Smooth muscle cell (in vitro differentiated cells): ENCODE data around the gene NPM1. TPM values are rescaled to one million over a fixed set of nuclear protein-coding genes. Genes with fewer than 3 reads are reported as not detected.

Experiments
- DNase-seq: peaks from one replicate; lab custom pipeline; 2025; ENCODE audit not compliant: unreplicated experiment; lab: John Stamatoyannopoulos, UW
- H2AFZ ChIP-seq: fragments of 200-600 bp; sonication (generic); 2 replicates; pipeline ENCODE4 v1.6.0; 2016; ENCODE audit warnings: antibody characterized with exemption, low read depth, mild to moderate bottlenecking
- H3F3A ChIP-seq: fragments of 200-600 bp; sonication (generic); 2 replicates; pipeline ENCODE4 v1.6.0; 2017; ENCODE audit warnings: antibody characterized with exemption, low read depth
- H3K27ac ChIP-seq: fragments of 200-600 bp; sonication (generic); 2 replicates; pipeline ENCODE4 v1.5.1; 2016; ENCODE audit warnings: low read depth, mild to moderate bottlenecking
- H3K27me3 ChIP-seq: fragments of 200-600 bp; sonication (generic); 2 replicates; pipeline ENCODE4 v1.6.1; 2016; ENCODE audit warnings: low read depth, mild to moderate bottlenecking
- H3K36me3 ChIP-seq: fragments of 200-600 bp; sonication (generic); 2 replicates; pipeline ENCODE4 v1.5.1; 2016; ENCODE audit warnings: low read depth
- H3K4me1 ChIP-seq: fragments of 200-600 bp; sonication (generic); 2 replicates; pipeline ENCODE4 v1.5.1; 2016; ENCODE audit warnings: low read depth
- H3K4me2 ChIP-seq: fragments of 200-600 bp; sonication (generic); 2 replicates; pipeline ENCODE4 v1.6.0; 2016; ENCODE audit warnings: mild to moderate bottlenecking
- H3K4me3 ChIP-seq: fragments of 200-600 bp; sonication (generic); 2 replicates; pipeline ENCODE4 v1.5.1; 2016; ENCODE audit warnings: mild to moderate bottlenecking
- H3K79me2 ChIP-seq: fragments of 200-600 bp; sonication (generic); 2 replicates; pipeline ENCODE4 v1.6.0; 2016; ENCODE audit warnings: low read depth, mild to moderate bottlenecking
- H3K9ac ChIP-seq: fragments of 200-600 bp; sonication (generic); 2 replicates; pipeline ENCODE4 v1.6.0; 2016; ENCODE audit warnings: low read depth
- H3K9me3 ChIP-seq: fragments of 200-600 bp; sonication (generic); replicated peaks from 2 replicates; pipeline ENCODE4 v1.5.1; 2016; ENCODE audit warnings: low read depth
- H4K20me1 ChIP-seq: fragments of 200-600 bp; sonication (generic); 2 replicates; pipeline ENCODE4 v1.6.0; 2016; ENCODE audit warnings: low read depth
- CTCF ChIP-seq: fragments of 200-600 bp; sonication (generic); IDR thresholded peaks from 2 replicates; pipeline ENCODE4 v1.5.1; 2017; ENCODE audit warnings: borderline replicate concordance, mild to moderate bottlenecking, antibody characterized with exemption; ENCODE audit not compliant: insufficient read depth, poor library complexity, severe bottlenecking
- WGBS: methylation state at CpG from one replicate; pipeline ENCODE4 v1.1.7; 2016; ENCODE audit warnings: low lambda C conversion rate; 5-methylcytosine and 5-hydroxymethylcytosine counted together
- polyA plus RNA-seq: library from polyadenylated mRNA; unstranded; fragments of >200 nt; fragmentation: Nextera tagmentation; extraction: Ambion mirVana; gene quantifications from 2 replicates; pipeline ENCODE4 v1.2.1, GENCODE V29; 2016
- total RNA-seq: library from RNA; depleted of rRNA; stranded (reverse); fragments of >200 nt; gene quantifications from 2 replicates; pipeline ENCODE4 v1.2.3, GENCODE V29; 2014

The NPM1 gene
- total and polyA plus RNA-seq, 2 experiments from 2014 or later, result 330 to 2,459 TPM

DNA sequence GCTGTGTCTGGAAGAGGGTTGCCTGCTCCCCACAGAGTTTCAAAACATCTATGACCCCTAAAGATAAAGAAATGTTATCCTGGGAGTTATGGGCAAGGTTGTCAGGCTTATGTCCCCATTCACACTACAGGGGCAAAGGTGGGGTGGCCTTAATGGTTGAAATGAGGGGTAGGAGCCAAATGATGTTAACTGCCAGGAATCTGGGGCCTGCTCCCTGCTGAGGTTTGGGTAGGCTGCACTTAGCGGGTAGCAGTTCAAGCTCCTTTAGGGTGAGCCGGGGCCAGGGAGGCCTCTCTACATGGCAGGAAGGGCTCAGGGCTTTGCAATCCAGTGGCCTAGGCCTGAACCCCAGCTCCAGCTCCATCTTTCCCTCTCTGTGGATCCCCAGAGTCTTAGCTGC lies 34.8 kb downstream of the NPM1 start:
- 97% methylated on average over 2 of the region's 2 CpGs for WGBS
- DNase-seq, result no peak
- no peak overlapping the region for H3K27ac ChIP-seq
- no peak overlapping the region for H3K9ac ChIP-seq
- H3K79me2 ChIP-seq, result no peaks in the 10 kb centered on the region
- no peak for TF ChIP-seq CTCF
- H2AFZ ChIP-seq, result no peak overlapping the region
- H3K4me2 ChIP-seq, result no peak overlapping the region
- peaks cover 37% of the 10 kb centered on the region for H4K20me1 ChIP-seq
- H3K4me3 ChIP-seq, result no peak overlapping the region
- H3K27me3 ChIP-seq, result peaks cover 16% of the 10 kb centered on the region
- no peaks in the 10 kb centered on the region for H3K9me3 ChIP-seq
- no peaks in the 10 kb centered on the region for H3F3A ChIP-seq
- peaks cover 12% of the 10 kb centered on the region for H3K4me1 ChIP-seq
- no peaks in the 10 kb centered on the region for H3K36me3 ChIP-seq

- WGBS, result 78% methylated on average over 26 of the region's 26 CpGs
- no peaks in the 10 kb centered on the region for H3K79me2 ChIP-seq
- no peaks in the 10 kb centered on the region for H3F3A ChIP-seq
- H3K4me2 ChIP-seq, result no peak overlapping the region
- H4K20me1 ChIP-seq, result peaks cover 31% of the 10 kb centered on the region
- H3K9me3 ChIP-seq, result no peaks in the 10 kb centered on the region
- no peak overlapping the region for H3K27ac ChIP-seq
- H3K9ac ChIP-seq, result no peak overlapping the region
- no peak for TF ChIP-seq CTCF
- no peak overlapping the region for H2AFZ ChIP-seq
- H3K4me3 ChIP-seq, result no peak overlapping the region
- H3K27me3 ChIP-seq, result peaks cover 16% of the 10 kb centered on the region
- H3K36me3 ChIP-seq, result no peaks in the 10 kb centered on the region
- no peak for DNase-seq
- peaks cover 12% of the 10 kb centered on the region for H3K4me1 ChIP-seq
Measured at GRCh38 chr5:171422902-171423663, 35.4 kb downstream of the NPM1 start.

DNA sequence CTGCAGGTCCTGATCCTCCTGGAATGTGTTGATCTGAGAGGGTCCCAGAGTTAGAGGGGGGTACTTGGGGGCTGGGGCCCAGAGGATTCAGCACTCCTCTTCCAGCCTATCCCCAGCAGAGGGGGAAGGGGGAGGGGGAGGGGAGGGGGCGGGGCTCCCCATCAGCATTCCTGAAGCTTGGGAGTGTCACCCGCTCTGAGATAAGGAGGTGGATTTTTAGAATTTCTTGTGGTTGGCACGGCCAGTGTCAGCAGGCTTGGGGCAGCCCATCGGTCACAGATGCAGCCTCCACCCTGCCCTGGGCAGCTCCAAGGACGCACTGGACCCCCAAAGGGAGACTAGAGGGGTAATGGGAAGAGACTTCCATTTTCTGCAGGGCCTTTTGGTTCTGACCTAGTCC lies 37.1 kb downstream of the NPM1 start:
- 38% methylated on average over 4 of the region's 5 CpGs for WGBS

More for the DNA sequence above, 37.1 kb downstream of the NPM1 start:
- Histone ChIP-seq H2AFZ (no peak overlapping the region), H3K27ac (no peak overlapping the region), H3F3A (no peaks in the 10 kb centered on the region), H3K4me3 (no peak overlapping the region), H3K9ac (no peak overlapping the region), H3K27me3 (peaks cover 16% of the 10 kb centered on the region), H3K9me3 (no peaks in the 10 kb centered on the region), H3K4me2 (no peak overlapping the region), H3K79me2 (no peaks in the 10 kb centered on the region), H3K4me1 (peaks cover 9% of the 10 kb centered on the region), H4K20me1 (peaks cover 16% of the 10 kb centered on the region), H3K36me3 (no peaks in the 10 kb centered on the region)
- no peak for TF ChIP-seq CTCF
- no peak for DNase-seq
